HL-60 (cell line): ENCODE results near the gene OXNAD1.

ENCODE experiments used
- GABPA ChIP-seq: IDR thresholded peaks from 2 replicates; pipeline ENCODE4 v1.6.1; 2012; ENCODE audit warnings: low read depth
- POLR2AphosphoS5 ChIP-seq: IDR thresholded peaks from 2 replicates; pipeline ENCODE4 v1.6.1; 2012; ENCODE audit warnings: low read depth
- REST ChIP-seq: IDR thresholded peaks from 2 replicates; pipeline ENCODE4 v1.6.1; 2012; ENCODE audit warnings: low read depth; ENCODE audit not compliant: insufficient replicate concordance
- TF ChIP-seq, protein P1 (sequence below): IDR thresholded peaks from one replicate; pipeline ENCODE4 v1.5.1; 2011; ENCODE audit warnings: low read length, control low read depth, inconsistent platforms; ENCODE audit not compliant: insufficient read depth

DNA sequence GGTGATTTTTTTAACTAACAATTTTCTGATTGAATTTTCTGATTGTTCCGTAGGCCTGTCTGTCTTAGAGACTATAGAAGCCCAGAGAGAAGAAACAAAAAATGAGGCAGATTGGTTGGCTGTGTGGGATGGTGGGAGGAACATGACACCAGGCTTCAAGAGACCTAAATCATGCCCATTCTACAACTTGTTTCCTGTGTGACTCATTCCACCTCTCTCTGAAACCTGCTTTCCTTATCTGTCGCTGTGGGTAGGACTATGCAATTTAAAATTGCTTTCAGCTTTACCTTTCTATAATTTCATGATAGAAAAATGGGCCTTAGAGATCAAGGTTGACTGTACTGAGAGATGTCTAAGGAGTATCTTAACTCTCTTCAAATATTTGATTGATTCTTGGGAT, 44.5 kb downstream of the OXNAD1 start:
- TF ChIP-seq, protein P1, sequence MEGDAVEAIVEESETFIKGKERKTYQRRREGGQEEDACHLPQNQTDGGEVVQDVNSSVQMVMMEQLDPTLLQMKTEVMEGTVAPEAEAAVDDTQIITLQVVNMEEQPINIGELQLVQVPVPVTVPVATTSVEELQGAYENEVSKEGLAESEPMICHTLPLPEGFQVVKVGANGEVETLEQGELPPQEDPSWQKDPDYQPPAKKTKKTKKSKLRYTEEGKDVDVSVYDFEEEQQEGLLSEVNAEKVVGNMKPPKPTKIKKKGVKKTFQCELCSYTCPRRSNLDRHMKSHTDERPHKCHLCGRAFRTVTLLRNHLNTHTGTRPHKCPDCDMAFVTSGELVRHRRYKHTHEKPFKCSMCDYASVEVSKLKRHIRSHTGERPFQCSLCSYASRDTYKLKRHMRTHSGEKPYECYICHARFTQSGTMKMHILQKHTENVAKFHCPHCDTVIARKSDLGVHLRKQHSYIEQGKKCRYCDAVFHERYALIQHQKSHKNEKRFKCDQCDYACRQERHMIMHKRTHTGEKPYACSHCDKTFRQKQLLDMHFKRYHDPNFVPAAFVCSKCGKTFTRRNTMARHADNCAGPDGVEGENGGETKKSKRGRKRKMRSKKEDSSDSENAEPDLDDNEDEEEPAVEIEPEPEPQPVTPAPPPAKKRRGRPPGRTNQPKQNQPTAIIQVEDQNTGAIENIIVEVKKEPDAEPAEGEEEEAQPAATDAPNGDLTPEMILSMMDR = no peak
- no peak for TF ChIP-seq REST
- TF ChIP-seq POLR2AphosphoS5 = no peak
- TF ChIP-seq GABPA = no peak
